ENCODE results near the gene IMMP2L.
"Not testable (repeated sequence)": the region's sequence is repeated elsewhere in the genome, so short reads cannot be mapped to it uniquely, and the experiment has no call there.

The IMMP2L gene

DNA sequence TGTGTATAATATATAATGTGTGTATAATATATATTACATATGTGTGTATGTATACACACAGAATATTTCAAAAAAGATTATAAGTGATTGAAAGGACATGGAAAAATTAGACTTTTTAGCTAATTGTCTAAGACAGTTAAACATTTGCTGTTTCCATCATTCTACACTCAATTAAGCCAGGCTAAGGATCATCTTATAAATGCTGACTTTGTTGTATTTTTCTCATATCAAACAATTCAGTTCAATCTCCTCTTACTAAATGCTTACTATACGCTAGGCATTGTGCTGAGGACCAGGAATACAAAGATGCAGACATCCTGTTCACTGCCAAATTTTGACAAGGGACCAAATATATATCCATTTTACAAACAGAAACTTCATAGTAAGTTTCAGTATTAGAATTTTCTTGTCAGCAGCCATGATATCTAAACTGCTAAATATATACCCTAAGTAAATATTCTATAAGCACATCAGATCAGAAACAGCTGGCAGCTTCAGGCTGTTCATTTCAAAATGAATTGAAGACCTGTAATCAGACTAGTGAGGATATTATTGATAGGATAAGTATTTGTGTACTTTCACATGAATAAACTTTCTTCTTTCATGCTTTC lies 481.7 kb downstream of the IMMP2L start:
- no peak for DNase-seq

DNA sequence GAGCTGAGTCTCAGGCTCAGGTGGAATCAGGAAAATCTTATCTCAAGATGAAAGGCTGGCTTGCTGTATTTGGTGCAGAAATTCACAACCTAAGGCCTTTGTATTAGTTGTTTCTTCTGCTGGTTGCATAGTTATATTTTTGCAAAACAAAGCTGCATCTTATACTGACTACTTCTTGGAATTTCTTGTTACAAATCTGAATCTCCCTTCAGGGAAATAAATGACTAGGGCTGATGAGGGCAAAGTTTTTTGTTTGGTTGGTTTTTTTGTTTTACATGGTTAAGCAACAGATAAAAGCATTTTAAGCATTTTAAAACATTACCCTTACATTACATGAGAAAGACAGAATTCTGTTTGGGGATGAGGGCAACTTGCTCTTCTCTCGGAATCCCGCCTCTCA lies 485.3 kb downstream of the IMMP2L start:
- no peak for DNase-seq

DNA sequence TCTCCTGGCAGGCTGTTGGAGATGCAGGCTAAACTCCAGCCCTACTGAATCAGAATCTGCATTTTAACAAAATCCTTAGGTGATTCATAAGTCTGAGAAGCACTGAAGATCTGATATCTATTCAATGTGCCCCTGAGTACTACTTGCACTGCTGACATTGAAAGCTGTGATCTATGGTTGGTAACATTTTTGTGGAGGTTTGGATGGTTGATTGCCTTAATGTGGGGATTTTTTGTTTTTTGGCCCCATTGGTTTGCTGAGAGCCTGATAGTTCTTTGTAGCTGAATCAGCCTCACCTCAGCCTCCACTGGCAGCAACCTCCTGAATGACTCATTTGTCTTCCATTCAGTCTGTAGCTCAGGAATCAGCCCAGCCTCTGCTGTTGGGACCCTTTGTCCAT lies 486.1 kb downstream of the IMMP2L start:
- DNase-seq, result no peak

DNA sequence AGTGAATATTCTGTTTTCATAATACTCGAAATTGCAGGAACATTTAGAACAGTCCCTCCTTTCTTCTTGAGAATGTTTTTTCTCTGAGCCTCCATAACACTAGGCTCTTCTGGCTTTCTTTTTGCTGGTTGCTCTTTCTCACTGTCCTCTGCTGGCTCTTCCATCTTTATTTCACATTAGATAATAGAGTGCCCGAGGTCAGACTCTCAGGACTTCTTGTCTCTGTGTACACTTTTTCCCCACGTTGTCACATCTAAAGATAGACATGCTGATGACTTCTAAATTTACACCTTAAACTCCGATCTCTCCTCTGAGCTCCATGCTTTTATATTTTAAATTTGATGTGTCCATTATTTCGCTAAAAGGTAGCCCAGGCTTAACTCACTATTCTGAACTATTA lies 486.8 kb downstream of the IMMP2L start:
- no peak for DNase-seq

DNA sequence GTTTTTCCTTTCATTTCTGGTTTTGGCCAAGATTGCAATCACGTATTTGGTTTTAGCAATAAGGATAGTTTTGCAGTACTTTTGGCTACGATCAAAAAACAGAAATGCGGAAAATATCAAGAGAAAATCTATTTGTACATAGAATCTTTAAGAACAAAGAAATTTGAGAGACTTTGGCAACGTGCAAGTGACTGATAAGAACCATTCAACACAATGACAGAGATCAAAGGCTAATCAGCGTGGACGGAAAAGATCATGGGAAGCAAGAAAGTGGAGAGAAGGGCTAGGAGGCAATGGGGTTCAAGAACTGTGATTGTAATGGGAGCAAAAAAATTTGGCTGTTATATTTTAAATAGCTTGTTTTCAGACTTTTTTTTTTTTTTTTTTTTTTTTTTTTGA lies 487.5 kb downstream of the IMMP2L start:
- DNase-seq, result no peak

DNA sequence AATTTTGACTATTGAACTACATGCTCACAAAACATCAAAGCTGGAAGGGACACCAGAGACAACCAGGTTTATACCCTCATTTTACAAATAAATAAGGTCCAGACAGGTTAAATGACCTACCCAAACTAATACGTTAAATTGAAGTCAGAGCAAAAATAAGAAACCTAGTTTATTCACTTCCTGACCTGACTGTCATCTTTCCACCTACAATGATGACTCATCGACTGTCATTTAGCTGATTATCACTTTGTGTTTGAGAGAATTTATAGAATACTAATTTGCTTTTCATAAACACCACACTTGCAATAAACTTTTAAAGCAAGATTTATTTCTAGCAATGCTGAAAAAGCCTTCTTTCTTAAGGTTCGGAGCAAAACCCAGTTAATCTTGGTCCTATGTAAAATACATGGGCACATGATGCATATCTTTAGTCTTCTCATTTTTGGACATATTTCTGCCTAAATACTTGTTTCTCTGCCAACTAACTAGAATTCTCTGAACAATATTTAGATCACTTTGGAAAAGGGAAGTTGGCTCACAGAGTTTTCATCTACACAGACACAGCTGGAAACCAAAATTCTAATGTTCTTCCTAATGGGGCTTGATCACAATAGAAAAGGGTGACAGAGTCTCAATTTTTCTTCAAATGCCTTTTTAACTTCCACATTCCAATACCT lies 488.1 kb downstream of the IMMP2L start:
- DNase-seq, result no peak

DNA sequence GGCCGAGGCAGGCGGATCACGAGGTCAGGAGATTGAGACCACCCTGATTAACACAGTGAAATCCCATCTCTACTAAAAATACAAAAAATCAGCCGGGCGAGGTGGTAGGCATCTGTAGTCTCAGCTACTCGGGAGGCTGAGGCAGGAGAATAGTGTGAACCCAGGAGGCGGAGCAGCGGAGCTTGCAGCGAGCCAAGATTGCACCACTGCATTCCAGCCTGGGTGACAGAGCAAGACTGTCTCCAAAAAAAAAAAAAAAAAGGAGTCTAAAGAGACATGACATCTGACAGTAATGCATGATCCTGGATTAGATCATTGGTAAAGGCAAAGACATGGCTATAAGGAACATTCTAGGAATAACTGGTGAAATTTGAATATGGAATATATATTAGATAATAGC lies 489.6 kb downstream of the IMMP2L start:
- not testable (repeated sequence) for DNase-seq

DNA sequence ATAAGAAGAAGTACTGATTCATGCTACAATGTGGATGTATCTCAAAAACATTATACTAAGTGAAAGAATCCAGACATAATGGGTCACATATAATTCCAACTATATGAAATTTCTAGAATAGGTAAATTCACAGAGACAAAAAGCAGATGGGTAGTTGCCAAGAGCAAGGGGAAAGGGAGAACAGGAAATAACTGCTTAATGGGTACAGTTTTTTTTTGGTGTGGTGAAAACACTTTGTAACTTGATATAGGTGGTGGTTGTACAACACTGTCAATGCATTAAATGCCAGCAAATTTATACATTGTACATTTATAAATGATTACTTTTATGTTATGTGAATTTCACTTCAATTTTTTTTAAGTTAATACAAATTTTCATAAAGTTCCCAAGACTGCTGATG lies 490.7 kb downstream of the IMMP2L start:
- no peak for DNase-seq

DNA sequence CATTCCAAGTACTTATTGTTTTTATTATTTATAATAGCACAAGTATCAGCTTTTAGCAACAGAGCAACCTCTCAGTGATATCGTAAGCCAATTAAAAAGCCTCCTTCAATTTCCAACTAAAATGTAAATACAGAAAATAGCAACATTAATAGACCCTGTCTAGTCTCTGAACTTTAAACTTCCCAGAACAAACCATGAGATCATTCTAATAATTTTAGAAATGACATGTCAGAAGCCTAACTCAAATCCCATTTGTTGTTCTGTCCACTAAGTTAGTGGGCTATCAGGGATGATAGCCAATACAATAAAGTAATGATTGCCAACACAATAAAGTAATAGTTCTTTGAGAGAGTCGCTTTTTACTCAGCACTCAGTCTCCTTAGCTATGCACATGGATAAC lies 493.7 kb downstream of the IMMP2L start:
- no peak for DNase-seq

DNA sequence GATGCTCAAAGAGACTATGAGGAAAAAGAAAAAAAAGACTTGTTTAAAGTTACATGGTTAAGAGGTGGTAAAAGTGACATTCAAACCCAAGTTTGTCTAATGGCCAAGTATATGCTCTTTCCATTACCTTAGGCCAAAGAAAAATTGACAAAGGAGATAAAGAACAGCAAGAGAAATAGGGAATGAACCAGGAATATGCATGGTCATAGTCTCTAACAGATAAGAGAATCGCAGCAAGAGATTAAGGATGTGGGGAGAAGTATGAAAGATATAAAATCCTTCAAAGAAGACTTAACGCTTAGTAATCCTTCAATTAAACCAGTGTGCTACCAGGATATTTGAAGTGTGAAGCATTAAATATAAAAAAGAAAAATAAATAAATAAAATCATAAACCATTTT lies 494.6 kb downstream of the IMMP2L start:
- no peak for DNase-seq

DNA sequence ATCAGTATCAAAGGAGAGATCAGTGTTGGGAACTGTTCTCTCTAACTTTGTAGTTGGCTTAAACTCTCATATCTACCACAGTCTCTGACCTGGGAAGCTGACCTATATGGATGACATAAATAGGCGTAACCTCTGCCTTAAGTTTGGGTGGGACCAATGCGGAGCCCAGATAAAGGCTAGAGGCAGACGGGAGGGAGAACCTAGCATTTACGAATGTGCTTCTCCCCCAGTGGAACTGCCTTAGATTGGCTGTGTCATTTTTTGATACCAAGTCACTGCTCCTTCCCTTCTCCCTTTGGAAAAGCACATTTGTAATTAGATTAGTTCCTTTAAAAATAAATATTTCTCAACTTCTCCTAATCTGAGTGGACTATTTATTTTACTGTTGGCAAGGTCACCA lies 495.0 kb downstream of the IMMP2L start:
- DNase-seq, result no peak

DNA sequence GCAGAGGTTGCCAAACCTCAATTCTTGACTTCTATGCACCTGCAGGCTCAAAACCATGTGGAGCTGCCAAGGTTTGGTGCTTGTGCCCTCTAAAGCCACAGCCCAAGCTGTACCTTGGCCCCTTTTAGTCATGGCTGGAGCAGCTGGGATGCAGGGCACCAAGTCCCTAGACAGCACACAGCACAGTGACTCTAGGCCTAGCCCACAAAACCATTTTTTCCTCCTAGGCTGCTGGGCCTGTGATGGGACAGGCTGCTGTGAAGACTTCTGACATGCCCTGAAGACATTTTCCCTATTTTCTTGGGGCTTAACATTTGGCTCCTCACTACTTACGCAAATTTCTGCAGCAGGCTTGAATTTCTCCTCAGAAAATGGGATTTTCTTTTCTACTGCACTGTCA lies 499.1 kb downstream of the IMMP2L start:
- DNase-seq, result no peak

DNA sequence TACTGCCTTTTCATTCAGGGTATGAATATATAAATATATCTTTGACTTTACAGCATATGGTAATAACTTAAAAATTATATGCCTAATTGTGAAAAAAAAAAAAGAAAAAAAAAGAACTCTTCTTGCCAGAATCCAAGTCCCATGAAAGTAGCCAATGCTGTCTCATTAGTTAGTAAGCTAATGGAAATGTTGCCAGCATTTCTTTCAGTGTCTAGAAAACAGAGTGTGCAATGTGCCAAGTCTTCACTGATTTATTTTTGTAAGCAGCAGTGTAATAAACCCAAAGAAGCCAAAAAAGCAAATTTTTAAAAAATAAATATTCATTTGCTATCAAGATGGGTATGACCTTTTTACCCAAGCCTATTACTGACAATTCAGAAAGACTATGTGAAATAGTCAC lies 502.5 kb downstream of the IMMP2L start:
- no peak for DNase-seq

DNA sequence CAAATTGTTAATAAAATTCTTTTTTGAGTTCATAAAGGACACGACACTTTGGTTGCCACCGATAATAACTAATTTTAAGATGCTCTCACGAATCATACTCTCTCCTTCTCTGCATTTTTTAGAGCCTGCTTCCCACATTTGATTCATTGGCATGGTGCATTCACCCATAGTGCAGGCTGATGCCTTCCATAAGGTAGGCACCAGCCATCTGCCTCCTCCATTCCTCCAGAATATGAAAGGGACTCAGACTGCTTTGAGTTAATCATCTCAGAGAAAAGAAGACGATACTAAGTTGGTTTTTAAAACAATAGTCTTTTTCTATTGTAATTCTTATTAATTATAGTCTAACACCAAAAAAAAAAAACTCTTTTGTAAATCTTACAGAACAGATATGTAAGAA lies 505.2 kb downstream of the IMMP2L start:
- DNase-seq, result no peak

DNA sequence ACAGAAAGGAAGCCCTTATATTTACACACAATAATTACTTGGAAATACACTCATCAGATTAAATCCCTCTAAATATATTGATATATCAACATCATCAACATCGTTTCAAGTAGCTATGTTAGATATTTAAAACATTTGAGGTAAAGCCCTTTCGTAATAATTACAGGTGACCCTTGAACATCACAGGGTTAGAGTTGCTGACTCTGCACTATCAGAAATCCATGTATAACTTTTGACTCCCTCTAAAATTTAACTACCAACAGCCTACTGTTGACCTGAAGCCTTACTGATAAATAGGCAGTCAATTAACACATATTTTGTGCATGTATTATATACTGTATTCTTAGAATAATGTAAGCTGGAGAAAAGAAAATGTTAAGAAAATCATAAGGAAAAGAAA lies 505.9 kb downstream of the IMMP2L start:
- no peak for DNase-seq

DNA sequence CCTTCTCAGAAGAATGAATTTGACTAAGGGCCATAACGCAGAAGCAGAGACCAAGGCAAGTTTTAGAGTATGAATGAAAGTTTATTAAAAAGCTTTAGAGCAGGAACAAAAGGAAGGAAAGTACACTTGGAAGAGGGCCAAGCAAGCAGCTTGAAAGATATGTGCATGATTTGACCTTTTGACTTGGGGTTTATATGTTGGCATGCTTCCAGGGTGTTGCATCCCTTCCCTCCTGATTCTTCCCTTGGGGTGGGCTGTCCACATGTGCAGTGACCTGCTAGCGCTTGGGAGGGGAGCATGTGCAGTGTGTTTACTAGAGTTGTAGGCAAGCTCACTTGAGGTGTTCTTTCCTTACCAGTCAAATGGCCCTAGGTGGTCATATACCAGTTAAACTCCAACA lies 509.3 kb downstream of the IMMP2L start:
- no peak for DNase-seq

DNA sequence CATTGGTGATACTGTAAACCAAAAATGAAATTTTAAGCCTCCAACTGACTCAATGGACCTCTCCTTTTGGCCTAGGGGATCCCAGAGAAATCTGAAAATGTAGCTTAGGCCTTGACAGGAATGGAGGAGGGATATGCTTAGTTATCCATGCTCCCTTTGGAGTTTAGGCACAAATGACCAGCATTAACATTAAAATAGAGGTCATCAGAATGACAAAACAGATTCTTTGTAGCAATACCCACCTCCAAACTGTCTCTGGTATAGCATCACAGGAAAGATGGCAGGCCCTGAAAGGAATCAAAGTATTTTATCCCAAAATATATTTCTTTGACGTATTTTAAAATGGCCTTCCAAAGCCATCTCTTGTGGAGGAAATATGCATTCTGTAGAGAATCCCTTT lies 510.5 kb downstream of the IMMP2L start:
- no peak for DNase-seq

DNA sequence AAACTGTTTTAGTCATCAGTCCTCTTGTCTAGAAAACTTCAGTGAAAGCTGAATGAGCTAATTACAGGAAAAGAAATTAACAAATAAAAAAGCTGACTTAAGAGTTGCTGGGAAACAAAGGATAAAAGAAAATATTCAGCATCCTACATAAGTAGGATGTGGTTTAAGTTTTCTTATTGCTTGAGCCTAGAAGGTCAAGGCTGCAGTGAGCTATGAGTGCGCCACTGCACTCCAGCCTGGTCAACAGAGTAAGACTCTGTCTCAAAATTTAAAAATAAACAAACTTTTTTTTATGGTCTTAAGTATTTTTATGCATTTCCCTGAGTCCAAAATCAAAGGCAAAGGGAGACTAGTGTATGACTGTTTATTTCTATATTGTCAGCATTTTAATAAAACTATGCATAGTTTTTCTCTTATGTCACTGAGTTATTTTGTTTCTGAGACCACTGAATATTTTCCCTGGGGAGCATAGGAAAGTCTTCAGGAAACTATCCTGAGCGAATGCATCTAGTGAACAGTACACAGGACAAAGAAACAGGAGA lies 511.3 kb downstream of the IMMP2L start:
- no peak for DNase-seq

DNA sequence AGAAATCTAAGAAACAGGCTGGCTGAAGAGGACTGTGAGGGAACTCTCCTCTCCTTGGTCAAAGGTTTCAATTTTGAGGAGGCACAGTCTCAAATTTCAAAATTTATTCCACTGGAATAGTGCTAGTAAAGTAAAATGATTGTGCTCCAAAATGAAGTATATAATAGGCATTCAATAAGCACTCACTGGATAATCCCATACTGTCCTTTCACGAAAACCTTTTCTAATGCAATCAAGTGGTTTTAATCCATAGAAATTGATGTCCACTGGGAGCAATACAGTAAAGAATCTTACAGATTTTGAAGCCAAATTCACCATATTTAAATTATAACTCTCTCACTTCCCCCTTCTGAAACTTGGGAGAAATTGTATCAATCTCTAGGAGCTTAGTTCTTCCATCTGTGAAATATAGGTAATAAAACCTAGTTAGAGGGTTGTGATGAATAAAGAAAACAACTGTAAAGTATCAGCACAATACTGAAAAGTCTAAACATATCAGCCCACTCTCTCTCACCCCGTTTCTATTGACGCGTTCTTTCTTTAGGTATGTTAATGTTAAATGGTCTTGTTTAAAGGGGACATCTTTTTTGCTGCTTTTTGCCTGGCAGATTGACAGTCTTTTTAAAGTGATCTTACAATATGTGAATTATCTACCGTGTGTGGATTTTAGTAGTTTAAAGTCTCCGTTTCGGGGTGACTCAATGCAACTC lies 512.2 kb downstream of the IMMP2L start:
- DNase-seq, result no peak

DNA sequence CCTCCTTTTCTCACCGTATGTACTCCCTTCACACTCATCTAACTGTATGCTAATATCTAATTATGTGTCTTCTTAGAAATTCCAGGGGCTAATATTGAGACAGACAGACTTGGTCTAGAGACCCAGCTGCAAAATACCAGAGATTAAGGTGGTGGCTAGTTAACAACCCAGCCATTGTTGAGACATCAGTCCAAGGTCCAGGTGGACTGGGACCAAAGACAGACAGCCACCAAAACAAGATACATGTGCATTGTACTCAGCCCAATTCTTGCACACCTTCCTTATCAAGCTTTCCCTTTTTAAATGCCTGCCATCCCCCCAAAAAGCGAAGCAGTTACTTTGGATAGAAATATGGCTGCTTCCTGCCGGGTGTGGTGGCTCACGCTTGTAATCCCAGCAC lies 514.7 kb downstream of the IMMP2L start:
- DNase-seq, result no peak

DNA sequence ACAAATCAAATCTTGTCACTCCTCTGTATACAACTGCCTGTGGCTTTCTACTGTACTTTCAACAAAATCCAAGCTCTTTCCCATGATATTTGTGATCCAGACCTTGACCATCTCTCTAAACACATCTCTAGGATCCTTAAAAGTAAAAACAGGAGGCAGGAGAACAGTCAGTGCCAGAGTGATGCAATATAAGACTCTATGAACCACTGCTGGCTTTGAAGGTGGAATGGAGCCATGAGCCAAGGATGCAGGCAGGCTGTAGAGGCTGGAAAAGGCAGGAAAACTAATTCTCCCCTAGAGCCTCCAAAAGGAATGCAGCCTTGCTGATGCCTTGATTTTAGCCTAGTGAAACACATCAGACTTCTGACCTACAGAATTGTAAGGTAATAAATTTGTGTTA lies 516.8 kb downstream of the IMMP2L start:
- DNase-seq, result no peak

DNA sequence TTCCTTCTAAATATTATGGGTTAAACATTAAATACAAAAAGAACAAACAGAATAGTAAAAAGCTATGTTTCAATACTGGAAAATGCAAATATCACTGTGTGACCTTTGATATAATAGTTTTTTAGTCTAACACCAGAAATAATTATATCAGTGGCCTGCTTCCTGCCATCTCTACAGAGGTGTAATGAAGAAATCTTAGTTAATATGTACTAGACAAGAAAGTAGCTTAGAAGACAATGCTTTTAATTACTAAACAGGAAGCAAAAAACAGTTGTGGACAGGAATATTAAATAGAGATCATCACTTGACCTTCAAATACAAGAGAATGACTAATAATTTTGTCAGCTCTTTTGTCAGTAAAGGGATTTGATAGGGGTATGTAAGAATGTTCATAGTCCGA lies 518.7 kb downstream of the IMMP2L start:
- DNase-seq, result no peak

DNA sequence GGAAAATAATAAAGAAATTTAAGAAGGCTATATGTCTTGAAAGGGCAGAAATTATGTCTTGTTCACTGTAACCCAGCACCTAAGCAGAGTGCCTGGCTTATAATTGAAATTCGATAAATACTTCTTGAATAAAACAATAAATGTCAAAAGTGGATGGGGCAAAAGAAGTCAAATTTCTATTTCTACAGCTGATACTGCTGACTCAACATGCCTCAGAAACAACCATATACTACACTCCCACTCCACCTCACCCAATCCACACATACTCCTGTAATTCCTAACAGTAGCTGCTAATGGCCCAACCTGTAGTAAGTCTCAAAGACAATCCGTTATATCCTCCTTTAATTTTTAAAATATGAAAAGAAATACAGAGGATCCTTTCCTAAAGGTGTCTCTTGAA lies 519.5 kb downstream of the IMMP2L start:
- no peak for DNase-seq
